HG02623 (cell line): ENCODE data around the gene SAMMSON.

Source experiments
- ATAC-seq: cut with Tn5 transposase; IDR thresholded peaks from one replicate; pipeline ENCODE4 v1.9.1; 2021; ENCODE audit warnings: moderate library complexity; ENCODE audit not compliant: unreplicated experiment

SAMMSON gene

DNA sequence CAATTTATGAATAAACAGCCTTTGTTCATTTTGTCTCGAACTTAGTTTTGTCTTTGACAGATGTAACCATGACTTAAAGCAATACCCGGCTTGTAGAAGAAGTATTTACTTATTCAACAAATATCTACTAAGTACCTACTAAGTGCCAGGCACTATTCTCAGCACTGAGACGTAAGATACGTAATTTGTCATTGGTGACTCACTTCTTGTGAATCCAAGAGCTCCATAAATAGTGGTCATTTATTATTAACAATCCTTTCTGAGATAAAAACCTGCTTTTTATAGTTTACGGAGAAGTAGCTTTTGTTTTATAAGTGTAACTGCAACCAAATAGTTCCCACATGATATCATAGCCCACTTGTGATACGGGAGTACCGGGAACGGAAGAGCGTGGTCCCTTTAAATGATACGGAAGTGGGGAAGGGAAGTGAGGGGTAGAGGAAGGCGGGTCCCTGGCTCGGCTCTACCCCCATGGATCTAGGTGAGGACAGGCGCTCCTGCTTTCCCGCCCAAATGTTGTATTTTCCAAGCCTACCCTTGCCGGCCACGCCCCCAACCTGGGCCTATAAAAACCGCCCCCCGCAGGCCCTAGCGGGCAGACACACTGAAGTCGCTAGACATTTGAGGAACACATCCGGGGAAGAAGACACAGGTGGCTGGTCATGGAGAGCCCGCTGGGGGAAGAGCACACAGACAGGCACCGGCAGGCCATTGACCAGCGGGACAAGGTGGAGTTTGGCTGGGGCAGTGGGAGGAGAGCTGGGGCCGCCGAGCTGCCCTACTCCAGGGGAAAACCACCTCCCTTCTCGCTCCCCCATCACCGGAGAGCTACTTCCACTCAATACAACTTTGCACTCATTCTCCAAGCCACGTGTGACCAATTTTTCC, at the start of gene SAMMSON:
Gene SAMMSON (plus strand): TSS at position 594 of the 888 bp plus-strand sequence.
- ATAC-seq, result no peak

GRCh38 chr3:69951616-69952015, 47.9 kb upstream of the SAMMSON start:
- no peak for ATAC-seq

DNA sequence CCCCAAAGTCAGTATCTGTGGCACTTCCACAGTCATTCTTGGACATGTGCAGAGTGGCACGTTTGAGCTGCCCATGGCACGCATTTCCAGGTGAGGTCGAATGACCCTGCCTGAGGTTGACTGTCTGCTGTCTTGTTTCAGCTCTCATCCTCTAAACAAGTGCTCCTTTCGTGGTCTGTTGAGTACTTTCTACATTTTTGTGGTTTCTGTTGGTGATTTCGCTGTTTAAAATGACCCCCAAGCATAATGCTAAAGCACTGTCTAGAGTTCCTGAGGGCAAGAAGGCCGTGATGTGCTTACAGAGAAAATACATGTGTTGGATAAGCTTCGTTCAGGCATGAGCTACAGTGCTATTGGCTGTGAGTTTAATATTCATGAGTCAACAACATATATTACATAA, 40.0 kb upstream of the SAMMSON start:
- no peak for ATAC-seq

DNA sequence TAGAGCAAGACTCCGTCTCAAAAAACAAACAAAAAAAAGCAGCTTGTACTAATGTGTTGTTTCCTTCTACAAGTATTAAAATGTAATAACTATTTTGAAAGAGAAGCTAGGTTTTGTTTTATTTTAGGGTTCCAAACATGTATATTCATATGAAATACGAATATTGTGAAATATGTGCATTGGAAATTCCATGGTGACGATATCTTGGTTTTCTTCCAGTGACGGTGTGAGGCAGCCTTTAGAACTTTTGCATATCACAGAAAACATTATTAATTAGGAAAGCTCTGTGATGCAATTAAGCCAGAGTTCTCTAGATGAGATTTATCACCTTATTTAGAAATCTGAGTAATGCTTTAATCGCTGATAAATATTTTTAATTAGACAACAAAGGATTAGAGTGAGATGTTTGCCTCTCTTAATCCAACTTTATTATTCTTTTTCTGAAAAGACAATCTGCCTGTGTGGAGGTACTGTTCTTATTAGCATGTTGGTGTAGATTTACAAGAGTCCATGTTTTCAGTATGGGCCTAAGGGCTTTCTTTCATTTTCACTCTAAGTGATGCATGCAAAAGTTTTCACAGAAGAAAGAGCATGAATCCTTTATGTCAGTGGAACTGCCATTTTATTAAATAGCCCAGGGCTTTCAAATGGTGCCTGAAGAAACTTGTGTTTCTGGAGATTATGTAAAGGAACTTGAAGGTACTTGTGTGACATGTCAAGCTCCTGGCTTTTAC, 37.7 kb upstream of the SAMMSON start:
- no peak for ATAC-seq

DNA sequence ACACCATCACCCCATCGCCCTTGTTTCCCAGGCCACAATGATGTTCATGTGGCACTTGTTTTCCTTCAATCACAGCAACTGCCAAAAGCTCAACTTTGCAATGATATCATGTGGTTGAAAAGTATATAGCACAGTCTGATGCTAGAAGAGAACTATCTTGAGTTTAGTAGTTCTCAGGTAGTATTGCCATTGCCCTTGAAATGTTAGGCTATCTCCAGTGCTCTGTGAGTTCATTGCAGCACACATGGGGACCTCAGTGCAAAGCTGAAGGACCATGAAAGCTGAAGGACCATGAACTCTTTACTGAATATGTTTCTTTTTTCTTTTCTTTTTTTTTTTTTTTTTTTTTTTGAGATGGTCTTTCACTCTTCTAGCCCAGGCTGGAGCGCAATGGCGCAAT, 35.9 kb upstream of the SAMMSON start:
- no peak for ATAC-seq

GRCh38 chr3:69967156-69967555, 32.4 kb upstream of the SAMMSON start:
- no peak for ATAC-seq

DNA sequence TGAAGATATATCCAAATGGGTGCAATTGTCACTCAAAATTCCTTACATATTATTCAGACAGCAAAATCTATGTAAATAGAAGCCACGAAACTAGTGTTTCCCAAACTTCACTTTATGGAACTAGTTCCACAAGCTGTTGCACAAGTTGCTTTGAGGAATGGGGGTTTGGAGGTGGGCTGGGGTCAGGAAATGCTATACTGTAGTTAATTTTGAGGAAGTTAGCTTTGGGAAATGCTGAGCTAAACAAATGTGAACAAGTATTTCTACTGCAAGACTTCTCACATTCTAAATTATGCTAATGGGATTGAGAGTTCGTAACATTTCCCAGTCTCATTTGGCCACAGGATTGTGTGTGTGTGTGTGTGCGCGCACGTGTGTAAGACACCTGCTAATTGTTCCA, 28.7 kb upstream of the SAMMSON start:
- ATAC-seq, result no peak

DNA sequence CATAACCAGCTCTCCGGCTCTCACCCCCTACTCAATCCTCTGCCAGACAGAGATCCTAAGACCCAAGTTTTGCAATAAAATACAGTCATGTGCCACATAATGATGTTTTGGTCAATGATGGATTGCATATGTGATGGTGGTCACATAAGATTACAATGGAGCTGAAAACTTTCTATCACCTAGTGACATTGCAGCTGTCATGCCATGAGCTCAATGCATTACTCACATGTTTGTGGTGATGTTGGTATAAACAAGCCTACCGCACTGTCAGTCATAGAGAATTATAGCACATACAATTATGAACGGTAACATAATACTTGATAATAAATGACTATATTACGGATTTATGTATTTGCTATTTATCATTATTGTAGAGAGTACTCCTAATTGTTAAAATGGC, 26.9 kb upstream of the SAMMSON start:
- no peak for ATAC-seq

DNA sequence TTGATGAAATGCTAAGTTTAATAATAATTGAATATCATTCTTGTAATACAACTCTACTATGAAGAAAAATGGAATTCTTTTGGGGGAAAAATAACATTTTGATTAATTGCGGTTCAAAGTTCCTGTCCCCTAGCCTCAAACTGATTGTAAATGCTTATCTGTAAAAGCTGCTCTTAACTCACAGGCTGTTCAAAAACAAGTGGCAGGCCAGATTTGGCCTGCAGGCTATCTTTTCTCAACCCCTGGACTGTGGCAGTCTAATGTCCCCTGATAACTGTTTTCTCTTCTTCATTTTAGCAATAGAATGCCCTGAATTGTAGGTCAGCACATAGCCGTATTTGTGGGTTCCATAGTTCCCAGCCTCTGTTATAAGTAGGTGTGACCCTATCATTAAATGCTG, 23.5 kb upstream of the SAMMSON start:
- no peak for ATAC-seq

GRCh38 chr3:69983546-69984265, 15.8 kb upstream of the SAMMSON start:
- no peak for ATAC-seq

GRCh38 chr3:69985266-69985665, 14.3 kb upstream of the SAMMSON start:
- ATAC-seq, result no peak

GRCh38 chr3:69986419-69986818, 13.1 kb upstream of the SAMMSON start:
- no peak for ATAC-seq

GRCh38 chr3:69987833-69988232, 11.7 kb upstream of the SAMMSON start:
- ATAC-seq, result no peak

- ATAC-seq, result no peak
Observed at GRCh38 chr3:69993757-69994156, 5.8 kb upstream of the SAMMSON start.

DNA sequence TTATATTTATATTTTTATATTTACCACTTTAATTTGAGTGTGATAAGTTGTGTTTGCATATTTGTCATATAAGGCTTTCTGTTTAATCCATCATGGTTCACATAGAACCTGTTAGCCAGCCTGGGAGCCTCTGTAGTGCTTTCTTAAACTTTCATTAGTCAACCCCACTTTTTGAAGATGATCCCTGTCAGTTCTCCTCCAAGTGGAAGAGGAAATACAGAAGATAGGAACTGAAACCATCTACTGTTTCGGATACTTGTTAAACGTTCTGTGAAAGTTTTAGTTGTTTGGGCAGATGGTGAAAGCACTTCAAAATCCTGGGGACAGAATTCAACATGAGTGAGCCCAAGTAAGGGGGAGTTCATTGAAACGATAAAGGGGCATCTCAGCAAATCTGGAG, 4.6 kb upstream of the SAMMSON start:
- no peak for ATAC-seq

DNA sequence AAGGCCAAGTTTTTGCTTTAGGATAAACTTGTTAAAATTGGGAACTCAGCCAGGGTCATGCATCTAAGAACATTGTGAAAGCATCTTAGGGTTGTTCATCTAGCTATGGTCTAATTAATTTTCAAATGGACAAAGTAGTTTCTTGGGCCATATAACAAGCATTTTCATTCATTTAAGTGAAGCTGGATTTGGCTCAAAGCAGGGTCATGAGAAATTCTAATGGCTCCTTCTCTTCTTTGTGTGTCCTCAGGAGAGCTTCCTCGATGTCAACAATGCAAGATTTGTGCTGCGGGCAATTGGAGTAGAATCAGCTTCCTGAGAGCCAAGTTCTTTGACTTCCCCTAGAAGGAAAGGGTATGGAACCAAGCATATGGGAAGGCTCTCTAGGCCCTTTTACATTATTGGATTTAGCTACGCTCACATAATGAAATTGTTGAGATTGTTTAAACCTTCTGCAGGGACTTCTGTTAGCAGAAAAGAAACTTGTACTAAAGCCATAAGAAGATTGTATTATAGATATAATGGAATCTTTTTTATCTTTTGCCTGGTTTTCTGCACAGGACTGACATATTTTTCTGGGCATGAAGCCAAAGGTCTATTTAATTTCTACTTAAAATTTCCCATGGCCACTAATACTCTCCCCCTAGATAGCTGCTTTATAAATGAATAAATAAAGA, 1.8 kb upstream of the SAMMSON start:
- ATAC-seq, result no peak

- no peak for ATAC-seq
Observed at GRCh38 chr3:69998759-69999139, 784 bp upstream of the SAMMSON start.

GRCh38 chr3:70000028-70000410, 486 bp downstream of the SAMMSON start:
- no peak for ATAC-seq

DNA sequence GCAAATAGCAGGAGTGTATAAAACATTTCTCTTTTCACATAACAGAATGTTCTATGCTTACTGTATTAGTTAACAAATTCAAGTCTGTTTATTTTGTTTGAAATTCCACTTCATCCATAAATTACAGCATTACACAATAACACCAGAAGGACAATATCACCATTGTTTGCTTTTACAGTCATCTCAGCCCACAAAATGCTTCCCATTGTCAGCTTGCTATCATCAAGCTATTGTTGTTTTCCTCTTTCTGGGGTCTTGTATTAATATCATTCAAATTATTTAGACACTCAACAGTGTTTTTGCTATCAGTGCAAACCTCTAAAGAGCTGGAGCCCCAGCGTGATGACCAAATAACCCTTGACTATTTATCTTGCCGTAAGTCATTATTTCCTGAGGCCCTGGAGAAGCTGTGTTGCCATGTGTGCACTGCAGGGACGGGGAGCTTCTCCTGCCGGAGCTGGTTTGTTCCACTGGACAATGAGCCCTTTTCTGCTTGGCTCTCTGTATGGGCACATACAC, 1.1 kb downstream of the SAMMSON start:
- no peak for ATAC-seq

DNA sequence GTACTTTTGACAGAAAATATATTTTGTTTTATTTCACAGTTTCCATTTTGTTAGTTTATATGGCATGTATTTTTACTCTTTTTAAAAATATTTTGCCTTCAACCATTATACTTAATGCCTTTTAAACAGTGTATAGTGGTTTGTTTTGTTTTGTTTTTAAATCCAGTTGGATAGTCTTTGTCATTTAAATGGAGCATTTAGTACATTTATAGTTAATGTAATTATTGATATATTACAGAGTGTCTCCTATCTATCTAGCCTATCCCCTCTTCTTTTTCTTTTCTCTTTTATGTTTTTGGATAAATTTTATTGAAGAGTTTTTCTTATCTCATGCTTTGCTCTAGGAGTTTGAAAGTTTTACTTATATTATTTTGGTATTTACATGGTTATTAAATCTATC, 3.6 kb downstream of the SAMMSON start:
- ATAC-seq, result no peak

DNA sequence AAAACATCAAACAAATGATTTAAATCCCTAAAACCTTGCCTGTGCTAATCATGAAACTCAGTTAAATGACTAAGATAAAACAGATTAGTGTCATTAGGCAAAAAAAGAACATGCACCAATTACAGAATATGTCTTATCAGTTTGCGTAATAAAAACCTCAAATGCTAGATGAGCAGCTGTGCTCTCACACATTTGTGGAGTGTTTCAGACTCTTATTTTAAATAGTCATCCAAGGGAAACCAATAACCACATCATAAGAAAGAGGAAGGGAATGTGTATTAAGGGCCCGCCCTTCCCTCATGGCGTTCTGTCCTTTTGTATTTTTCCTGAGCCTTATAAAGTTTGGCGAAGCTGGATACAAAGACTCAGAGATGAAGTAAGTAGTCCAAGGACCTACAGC, 6.6 kb downstream of the SAMMSON start:
- no peak for ATAC-seq
